NCI-H187 treated with DMSO at 0.1 percent for 48 hours (cell line): ENCODE data around the gene CILP2.

Experiments used
- DNase-seq: peaks from one replicate; lab custom pipeline; 2025; lab: John Stamatoyannopoulos, UW

Gene CILP2

GRCh38 chr19:19529783-19530422 is 8.2 kb upstream of the CILP2 start:
- DNase-seq, result no peak

DNA sequence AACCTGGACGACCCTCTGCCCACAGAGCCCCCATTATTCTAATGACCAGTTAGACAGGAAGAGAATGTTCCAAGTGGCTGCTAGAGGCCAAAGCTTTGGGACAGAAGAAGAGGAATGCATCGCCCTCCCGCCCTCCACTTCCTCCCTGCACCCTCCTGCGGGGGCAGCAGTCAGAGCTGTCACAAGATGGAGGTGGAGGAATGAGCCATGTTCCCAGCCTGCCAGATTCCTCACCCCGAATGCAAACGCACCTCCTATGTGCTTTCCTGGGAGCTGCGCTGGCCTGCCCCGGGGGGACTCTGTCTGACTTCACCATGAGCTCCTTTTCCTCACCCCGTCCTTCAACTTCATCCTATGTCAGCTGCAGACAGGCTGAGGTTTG is 7.7 kb upstream of the CILP2 start:
- no peak for DNase-seq

GRCh38 chr19:19530889-19531288 is 7.2 kb upstream of the CILP2 start:
- DNase-seq, result no peak

DNA sequence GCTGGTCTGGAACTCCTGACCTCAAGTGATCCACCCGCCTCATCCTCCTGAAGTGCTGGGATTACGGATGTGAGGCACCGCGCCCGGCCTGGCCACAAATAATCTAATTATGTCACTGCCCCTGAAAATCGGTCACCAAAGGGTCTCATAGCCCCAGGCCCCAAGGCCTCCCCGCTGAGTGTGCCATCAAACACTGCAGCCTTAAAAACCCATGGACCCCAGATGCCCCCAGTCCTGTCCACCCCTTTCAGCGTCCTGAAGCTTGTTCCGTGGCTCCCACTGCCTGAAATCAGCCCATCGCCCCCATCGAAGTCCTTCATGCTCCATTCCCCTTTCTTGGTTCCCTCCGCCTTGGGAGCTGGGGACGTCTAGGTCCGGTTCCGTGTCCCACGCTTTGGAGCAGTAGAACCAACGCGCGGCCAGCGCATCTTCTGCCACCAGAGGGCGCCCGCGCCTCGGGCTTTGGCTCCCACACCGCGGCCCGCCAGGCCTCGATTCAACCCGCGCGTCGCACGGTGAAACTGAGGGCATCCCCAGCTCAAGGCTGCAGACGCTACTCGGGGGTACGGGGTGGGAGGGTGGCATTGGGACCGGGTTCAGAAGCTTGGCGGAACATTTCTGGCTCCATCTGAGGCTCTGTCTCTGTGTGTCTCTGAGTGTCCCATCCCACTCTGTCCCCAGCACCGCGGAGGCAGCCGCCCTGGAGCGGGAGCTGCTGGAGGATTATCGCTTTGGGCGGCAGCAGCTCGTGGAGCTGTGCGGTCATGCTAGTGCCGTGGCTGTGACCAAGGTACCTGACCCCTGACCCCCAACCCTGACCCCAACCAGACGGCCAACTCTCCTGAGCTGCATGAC is 5.9 kb upstream of the CILP2 start:
- DNase-seq, result no peak

GRCh38 chr19:19532806-19533701 is 5.0 kb upstream of the CILP2 start:
- no peak for DNase-seq

DNA sequence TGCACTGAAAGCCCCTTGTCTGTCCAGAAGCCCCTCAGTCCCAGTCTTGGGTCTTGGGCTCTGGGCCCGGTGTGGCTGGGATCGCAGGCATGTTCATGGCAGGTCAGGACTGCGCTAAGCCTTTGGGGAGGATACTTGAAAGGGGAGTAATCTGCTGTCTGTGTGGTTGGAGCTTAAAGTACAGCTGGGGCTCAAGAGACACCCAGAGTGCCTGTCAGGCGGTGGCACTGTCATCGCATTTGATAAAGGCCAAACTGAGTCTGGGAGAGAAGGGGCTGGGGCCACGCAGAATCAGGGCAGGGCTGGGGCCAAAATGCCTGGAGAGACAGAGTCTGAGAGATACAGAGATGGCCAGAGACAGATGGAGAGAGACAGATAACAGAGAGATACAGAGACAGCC is 4.2 kb upstream of the CILP2 start:
- DNase-seq, result no peak

DNA sequence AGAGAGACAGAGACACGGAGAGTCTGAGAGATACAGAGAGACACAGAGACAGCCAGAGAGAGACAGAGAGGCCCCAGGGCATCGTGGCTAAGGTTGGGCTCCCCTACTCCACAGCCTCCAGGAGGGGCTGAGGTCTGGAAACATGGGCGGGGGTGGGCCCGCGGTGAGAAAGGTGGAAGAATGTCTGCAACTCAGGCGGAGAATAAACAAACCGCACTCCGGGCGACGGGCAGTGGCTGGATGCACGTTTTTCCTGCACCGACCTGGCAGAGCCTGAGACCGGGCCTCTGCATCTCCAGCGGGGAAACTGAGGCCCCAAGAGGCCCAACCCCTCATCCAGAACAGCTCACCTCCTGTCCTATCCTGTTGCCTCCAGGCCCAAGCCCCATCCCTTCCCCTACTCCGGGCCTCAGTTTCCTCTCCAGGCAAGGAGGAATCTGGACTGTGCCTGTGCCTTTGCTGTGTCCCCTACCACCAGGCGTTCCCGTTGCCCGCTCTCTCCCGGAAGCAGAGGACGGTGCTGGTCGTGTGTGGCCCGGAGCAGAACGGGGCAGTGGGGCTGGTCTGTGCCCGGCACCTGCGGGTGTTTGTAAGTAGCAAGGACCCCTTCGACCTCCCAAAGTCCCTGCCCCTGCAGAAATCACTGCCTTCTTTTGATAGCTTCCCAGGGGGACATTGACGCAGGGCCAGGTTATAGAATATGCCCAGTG is 3.4 kb upstream of the CILP2 start:
- DNase-seq, result no peak

- DNase-seq, result no peak
Measured at GRCh38 chr19:19535311-19536191, 2.5 kb upstream of the CILP2 start.

- no peak for DNase-seq
Measured at GRCh38 chr19:19537075-19538048, 703 bp upstream of the CILP2 start.

DNA sequence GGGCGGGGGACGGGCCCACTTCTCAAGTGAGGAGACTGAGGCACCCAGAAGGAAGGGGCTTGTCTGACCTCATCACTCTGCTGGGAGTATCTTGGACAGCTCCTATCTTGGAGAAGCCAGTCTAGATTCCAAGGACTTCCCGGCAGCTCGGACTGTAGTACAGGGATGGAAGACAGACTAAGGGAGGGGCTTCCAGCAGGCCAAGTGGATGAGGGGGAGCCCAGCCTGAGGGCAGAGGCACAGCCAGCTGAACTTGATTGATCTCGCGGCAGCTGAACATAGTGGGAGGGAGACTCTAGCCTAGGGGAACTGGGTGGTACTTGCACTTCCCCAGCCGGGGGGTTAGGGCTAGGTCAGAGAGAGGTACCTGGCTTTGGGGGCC is 711 bp downstream of the CILP2 start:
- DNase-seq, result no peak

GRCh38 chr19:19539698-19540063 is 1.6 kb downstream of the CILP2 start:
- no peak for DNase-seq

- no peak for DNase-seq
Measured at GRCh38 chr19:19540064-19540714, 2.1 kb downstream of the CILP2 start.

DNA sequence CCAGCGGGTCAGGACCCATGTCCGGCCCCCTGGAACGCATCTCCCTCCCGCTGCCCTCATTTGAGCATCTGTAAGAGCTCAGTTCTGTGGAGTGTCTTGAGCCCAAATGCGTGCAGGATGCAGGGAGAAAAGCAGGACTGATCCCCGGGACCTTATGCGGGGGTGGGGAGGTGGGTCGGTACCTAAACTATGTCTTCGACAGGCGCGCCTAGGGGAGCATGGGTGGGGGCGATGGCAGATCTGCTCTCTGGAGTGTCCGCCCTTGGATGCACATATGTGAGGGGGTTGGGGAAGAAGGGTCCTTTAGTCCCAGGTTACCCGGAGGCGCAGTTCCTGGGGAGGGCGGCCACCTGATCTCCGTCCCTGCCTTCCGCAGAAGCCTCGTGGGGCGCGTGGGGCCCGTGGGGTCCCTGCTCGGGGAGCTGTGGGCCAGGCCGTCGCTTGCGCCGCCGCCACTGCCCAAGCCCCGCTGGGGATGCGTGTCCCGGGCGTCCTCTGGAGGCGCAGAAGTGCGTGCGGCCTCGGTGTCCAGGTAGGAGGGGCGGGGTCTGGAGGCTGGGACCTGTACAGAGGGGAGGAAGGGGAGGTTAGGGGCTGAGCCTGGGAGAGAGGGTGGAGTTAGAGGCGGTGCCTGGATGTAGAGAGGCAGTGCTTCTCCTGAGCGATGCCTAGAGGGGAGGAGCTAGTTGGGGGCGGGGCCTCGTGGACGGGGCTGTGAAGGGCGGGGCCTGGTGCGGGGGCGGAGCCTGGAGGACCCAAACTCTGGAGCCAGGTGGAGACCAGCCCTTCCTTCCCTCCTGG is 2.9 kb downstream of the CILP2 start:
- DNase-seq, result no peak

DNA sequence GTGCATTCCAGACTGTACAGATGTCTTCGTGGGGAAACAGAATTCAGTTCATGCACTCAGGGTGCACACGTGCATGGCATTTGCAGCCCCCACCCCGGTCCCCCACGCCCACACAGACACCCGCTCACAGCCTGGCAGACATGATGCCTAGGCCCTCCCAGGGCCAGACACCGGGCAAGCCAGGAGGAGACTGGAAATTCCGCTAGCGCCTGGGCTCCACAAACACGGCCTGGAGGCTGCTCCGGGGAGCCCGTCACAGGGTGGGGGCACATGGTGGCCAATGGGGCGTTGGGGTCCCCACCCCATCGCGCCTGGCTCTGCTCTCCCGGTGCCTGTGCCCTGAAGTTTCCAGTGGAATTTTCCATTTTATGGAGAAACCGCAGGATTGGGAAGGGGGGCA is 3.6 kb downstream of the CILP2 start:
- DNase-seq, result no peak

DNA sequence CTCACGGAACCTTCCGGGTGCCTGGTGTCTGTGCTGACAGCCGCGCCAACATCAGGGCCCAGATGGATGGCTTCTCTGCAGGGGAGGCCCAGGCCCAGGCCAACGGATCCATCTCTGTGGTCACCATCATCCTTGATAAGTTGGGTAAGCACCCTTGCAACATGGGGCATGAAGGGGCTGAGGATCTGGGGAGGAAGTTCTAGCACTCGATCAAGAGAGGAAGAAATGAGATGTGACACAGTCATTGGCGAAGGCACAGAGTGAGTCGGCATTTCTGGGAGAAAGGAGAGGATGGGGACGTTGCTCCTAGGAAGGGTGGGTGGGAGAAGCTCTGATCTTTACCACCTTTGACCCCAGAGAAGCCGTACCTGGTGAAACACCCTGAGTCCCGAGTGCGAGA is 4.4 kb downstream of the CILP2 start:
- DNase-seq, result no peak

DNA sequence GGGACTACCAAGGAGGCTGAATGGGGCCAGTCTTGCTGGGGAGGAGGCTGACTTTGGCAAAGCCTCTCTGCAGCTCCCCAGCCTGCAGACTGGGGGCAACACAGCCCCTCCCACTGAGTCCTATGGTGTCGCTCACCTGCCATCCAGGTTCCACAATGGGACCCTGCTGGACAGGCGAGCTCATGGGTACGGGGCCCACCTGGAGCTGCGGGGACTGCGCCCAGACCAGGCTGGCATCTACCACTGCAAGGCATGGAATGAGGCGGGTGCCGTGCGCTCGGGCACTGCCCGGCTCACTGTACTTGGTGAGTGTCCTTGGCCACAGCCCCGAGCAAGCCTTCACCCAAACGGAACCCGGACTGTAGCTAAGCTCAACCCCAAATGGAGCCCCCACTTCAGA is 5.0 kb downstream of the CILP2 start:
- no peak for DNase-seq

GRCh38 chr19:19543640-19544039 is 5.6 kb downstream of the CILP2 start:
- no peak for DNase-seq

DNA sequence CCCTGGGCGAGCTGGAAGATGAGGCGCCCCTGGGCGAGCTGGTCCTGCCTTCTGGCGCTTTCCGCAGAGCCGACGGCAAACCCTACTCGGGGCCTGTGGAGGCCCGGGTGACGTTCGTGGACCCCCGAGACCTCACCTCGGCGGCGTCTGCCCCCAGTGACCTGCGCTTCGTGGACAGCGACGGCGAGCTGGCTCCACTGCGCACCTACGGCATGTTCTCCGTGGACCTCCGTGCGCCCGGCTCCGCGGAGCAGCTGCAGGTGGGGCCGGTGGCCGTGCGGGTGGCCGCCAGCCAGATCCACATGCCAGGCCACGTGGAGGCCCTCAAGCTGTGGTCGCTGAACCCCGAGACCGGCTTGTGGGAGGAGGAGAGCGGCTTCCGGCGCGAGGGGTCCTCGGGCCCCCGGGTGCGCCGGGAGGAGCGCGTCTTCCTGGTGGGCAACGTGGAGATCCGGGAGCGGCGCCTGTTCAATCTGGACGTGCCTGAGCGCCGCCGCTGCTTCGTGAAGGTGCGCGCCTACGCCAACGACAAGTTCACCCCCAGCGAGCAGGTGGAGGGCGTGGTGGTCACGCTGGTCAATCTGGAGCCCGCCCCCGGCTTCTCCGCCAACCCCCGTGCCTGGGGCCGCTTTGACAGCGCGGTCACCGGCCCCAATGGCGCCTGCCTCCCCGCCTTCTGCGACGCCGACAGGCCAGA is 6.3 kb downstream of the CILP2 start:
- DNase-seq, result no peak
